Neural progenitor cell (in vitro differentiated cells): ENCODE data around the gene CFAP70. TPM values are rescaled to one million over a fixed set of nuclear protein-coding genes. Genes with fewer than 3 reads are reported as not detected.

Experiments used
- DNase-seq: peaks from one replicate; pipeline ENCODE4 v3.0.0-alpha.2; 2016; ENCODE audit warnings: low spot score
- H2AFZ ChIP-seq: fragments of 200-600 bp; sonication (generic); replicated peaks from 2 replicates; pipeline ENCODE4 v1.6.1; 2016; ENCODE audit warnings: antibody characterized with exemption
- H3F3A ChIP-seq: fragments of 200-600 bp; sonication (generic); 2 replicates; pipeline ENCODE4 v1.6.1; 2016; ENCODE audit warnings: antibody characterized with exemption, low read depth
- H3K27ac ChIP-seq: fragments of 200-600 bp; sonication (generic); 2 replicates; pipeline ENCODE4 v1.5.1; 2016; ENCODE audit warnings: mild to moderate bottlenecking
- H3K27me3 ChIP-seq: fragments of 200-600 bp; sonication (generic); 2 replicates; pipeline ENCODE4 v1.6.1; 2016; ENCODE audit warnings: mild to moderate bottlenecking, moderate library complexity
- H3K36me3 ChIP-seq: fragments of 200-600 bp; sonication (generic); 2 replicates; pipeline ENCODE4 v1.5.1; 2016
- H3K4me1 ChIP-seq: fragments of 200-600 bp; sonication (generic); 2 replicates; pipeline ENCODE4 v1.6.1; 2016; ENCODE audit warnings: mixed run types
- H3K4me2 ChIP-seq: fragments of 200-600 bp; sonication (generic); 2 replicates; pipeline ENCODE4 v1.6.1; 2016
- H3K4me3 ChIP-seq: fragments of 200-600 bp; sonication (generic); 2 replicates; pipeline ENCODE4 v1.5.1; 2016
- H3K79me2 ChIP-seq: fragments of 200-600 bp; sonication (generic); 2 replicates; pipeline ENCODE4 v1.6.1; 2016; ENCODE audit warnings: low read depth
- H3K9ac ChIP-seq: fragments of 200-600 bp; sonication (generic); 2 replicates; pipeline ENCODE4 v1.6.1; 2016
- H3K9me3 ChIP-seq: fragments of 200-600 bp; sonication (generic); 2 replicates; pipeline ENCODE4 v1.5.1; 2016; ENCODE audit warnings: low read depth
- H4K20me1 ChIP-seq: fragments of 200-600 bp; sonication (generic); 2 replicates; pipeline ENCODE4 v1.6.1; 2016; ENCODE audit warnings: low read depth
- H3K27ac Mint-ChIP-seq: 3 replicates; pipeline ENCODE4 v1.8.0; 2021; ENCODE audit warnings: mixed read lengths
- H3K27me3 Mint-ChIP-seq: 2 replicates; pipeline ENCODE4 v1.8.0; 2022; ENCODE audit warnings: low read depth, mild to moderate bottlenecking, inconsistent platforms, moderate library complexity, mixed read lengths; ENCODE audit not compliant: insufficient read depth
- H3K36me3 Mint-ChIP-seq: 3 replicates; pipeline ENCODE4 v1.8.0; 2021; ENCODE audit warnings: mixed read lengths
- H3K4me1 Mint-ChIP-seq: 3 replicates; pipeline ENCODE4 v1.8.0; 2021; ENCODE audit warnings: mixed read lengths
- H3K4me3 Mint-ChIP-seq: 3 replicates; pipeline ENCODE4 v1.8.0; 2021; ENCODE audit warnings: mild to moderate bottlenecking, moderate library complexity, mixed read lengths
- H3K9me3 Mint-ChIP-seq: 3 replicates; pipeline ENCODE4 v1.8.0; 2020; ENCODE audit warnings: mixed read lengths
- CTCF ChIP-seq: fragments of 200-600 bp; sonication (generic); IDR thresholded peaks from 2 replicates; pipeline ENCODE4 v1.5.1; 2017; ENCODE audit warnings: antibody characterized with exemption, mild to moderate bottlenecking
- EZH2 ChIP-seq: fragments of 200-600 bp; sonication (generic); IDR thresholded peaks from 2 replicates; pipeline ENCODE4 v1.6.1; 2017; ENCODE audit warnings: antibody characterized with exemption, mild to moderate bottlenecking, moderate library complexity
- EZH2phosphoT487 ChIP-seq: fragments of 200-600 bp; sonication (generic); IDR thresholded peaks from 2 replicates; pipeline ENCODE4 v1.6.1; 2017; ENCODE audit warnings: antibody characterized with exemption
- total RNA-seq: library from RNA; depleted of rRNA; stranded (reverse); fragments of >200 nt; gene quantifications from 2 replicates; pipeline ENCODE4 v1.2.3, GENCODE V29; 2015; ENCODE audit warnings: low replicate concordance

Gene CFAP70
- total RNA-seq, 1 donor from 2014 or later = 1.7 TPM

GRCh38 chr10:73211106-73211811 lies 147.4 kb downstream of the CFAP70 start:
- H3K36me3 ChIP-seq = no peaks in the 10 kb centered on the region
- H3K4me1 ChIP-seq = no peaks in the 10 kb centered on the region
- no peak overlapping the region for H3K27ac ChIP-seq
- Mint-ChIP-seq H3K4me1 (no peaks in the 10 kb centered on the region), H3K27me3 (peaks cover 5% of the 10 kb centered on the region), H3K36me3 (peaks cover 22% of the 10 kb centered on the region), H3K4me3 (no peak overlapping the region), H3K27ac (no peak overlapping the region), H3K9me3 (no peaks in the 10 kb centered on the region)
- H3K27me3 ChIP-seq = no peaks in the 10 kb centered on the region
- no peak overlapping the region for H3K9ac ChIP-seq
- H3K9me3 ChIP-seq = no peaks in the 10 kb centered on the region
- no peaks in the 10 kb centered on the region for H3K79me2 ChIP-seq
- peaks cover 4% of the 10 kb centered on the region for H4K20me1 ChIP-seq
- H3K4me2 ChIP-seq = no peak overlapping the region
- no peak overlapping the region for H2AFZ ChIP-seq
- no peaks in the 10 kb centered on the region for H3F3A ChIP-seq
- DNase-seq = no peak
- TF ChIP-seq EZH2 (no peak), EZH2phosphoT487 (no peak), CTCF (no peak)
- H3K4me3 ChIP-seq = no peak overlapping the region

GRCh38 chr10:73210395-73211105 lies 148.1 kb downstream of the CFAP70 start:
- no peaks in the 10 kb centered on the region for H3K4me1 Mint-ChIP-seq
- no peaks in the 10 kb centered on the region for H3F3A ChIP-seq
- peaks cover 4% of the 10 kb centered on the region for H4K20me1 ChIP-seq
- no peaks in the 10 kb centered on the region for H3K79me2 ChIP-seq
- peaks cover 23% of the 10 kb centered on the region for H3K36me3 Mint-ChIP-seq
- DNase-seq = no peak
- H3K4me3 Mint-ChIP-seq = no peak overlapping the region
- H3K9me3 ChIP-seq = no peaks in the 10 kb centered on the region
- no peak overlapping the region for H3K27ac Mint-ChIP-seq
- H2AFZ ChIP-seq = no peak overlapping the region
- no peaks in the 10 kb centered on the region for H3K4me1 ChIP-seq
- H3K4me2 ChIP-seq = no peak overlapping the region
- H3K27me3 ChIP-seq = no peaks in the 10 kb centered on the region
- no peaks in the 10 kb centered on the region for H3K36me3 ChIP-seq
- H3K27me3 Mint-ChIP-seq = peaks cover 5% of the 10 kb centered on the region
- no peak overlapping the region for H3K27ac ChIP-seq
- TF ChIP-seq EZH2 = no peak
- TF ChIP-seq EZH2phosphoT487 = no peak
- no peak for TF ChIP-seq CTCF
- H3K9ac ChIP-seq = no peak overlapping the region
- no peak overlapping the region for H3K4me3 ChIP-seq
- peaks cover 5% of the 10 kb centered on the region for H3K9me3 Mint-ChIP-seq

GRCh38 chr10:73209705-73210104 lies 149.0 kb downstream of the CFAP70 start:
- Histone ChIP-seq H3K4me1 (no peaks in the 10 kb centered on the region), H3K9ac (no peak overlapping the region), H3K36me3 (no peaks in the 10 kb centered on the region), H2AFZ (no peak overlapping the region), H3K9me3 (no peaks in the 10 kb centered on the region), H3K27ac (no peak overlapping the region), H3K27me3 (no peaks in the 10 kb centered on the region), H3F3A (no peaks in the 10 kb centered on the region), H3K79me2 (no peaks in the 10 kb centered on the region), H4K20me1 (peaks cover 4% of the 10 kb centered on the region), H3K4me3 (no peak overlapping the region), H3K4me2 (no peak overlapping the region)
- H3K4me1 Mint-ChIP-seq = no peaks in the 10 kb centered on the region
- TF ChIP-seq EZH2 (no peak), CTCF (no peak), EZH2phosphoT487 (no peak)
- H3K36me3 Mint-ChIP-seq = peaks cover 25% of the 10 kb centered on the region
- H3K27ac Mint-ChIP-seq = no peak overlapping the region
- no peak overlapping the region for H3K4me3 Mint-ChIP-seq
- H3K9me3 Mint-ChIP-seq = peaks cover 5% of the 10 kb centered on the region
- peaks cover 5% of the 10 kb centered on the region for H3K27me3 Mint-ChIP-seq
- no peak for DNase-seq
